ENCODE data around the gene OR2J2. TPM values are rescaled to one million over a fixed set of nuclear protein-coding genes. Genes with fewer than 3 reads are reported as not detected.

The OR2J2 gene
- total and polyA plus RNA-seq, 4 donors: not detected

DNA sequence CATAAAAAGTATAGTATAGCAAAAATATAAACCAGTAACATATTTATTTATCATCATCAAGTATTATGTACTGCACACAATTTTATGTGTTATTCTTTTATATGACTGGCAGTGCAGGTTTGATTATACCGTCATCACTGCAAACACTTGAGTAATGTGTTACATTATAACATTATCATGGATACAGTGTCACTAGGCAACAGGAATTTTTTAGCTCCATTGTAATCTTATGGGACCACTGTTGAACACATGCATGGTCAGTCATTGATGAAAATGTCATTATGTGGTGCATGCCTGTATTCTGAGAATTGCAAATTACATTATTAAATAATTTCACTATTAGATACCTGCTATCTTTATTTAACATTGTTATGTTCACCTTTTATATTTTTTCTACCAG lies 29.1 kb upstream of the OR2J2 start (continued):
- TF ChIP-seq, protein P1, sequence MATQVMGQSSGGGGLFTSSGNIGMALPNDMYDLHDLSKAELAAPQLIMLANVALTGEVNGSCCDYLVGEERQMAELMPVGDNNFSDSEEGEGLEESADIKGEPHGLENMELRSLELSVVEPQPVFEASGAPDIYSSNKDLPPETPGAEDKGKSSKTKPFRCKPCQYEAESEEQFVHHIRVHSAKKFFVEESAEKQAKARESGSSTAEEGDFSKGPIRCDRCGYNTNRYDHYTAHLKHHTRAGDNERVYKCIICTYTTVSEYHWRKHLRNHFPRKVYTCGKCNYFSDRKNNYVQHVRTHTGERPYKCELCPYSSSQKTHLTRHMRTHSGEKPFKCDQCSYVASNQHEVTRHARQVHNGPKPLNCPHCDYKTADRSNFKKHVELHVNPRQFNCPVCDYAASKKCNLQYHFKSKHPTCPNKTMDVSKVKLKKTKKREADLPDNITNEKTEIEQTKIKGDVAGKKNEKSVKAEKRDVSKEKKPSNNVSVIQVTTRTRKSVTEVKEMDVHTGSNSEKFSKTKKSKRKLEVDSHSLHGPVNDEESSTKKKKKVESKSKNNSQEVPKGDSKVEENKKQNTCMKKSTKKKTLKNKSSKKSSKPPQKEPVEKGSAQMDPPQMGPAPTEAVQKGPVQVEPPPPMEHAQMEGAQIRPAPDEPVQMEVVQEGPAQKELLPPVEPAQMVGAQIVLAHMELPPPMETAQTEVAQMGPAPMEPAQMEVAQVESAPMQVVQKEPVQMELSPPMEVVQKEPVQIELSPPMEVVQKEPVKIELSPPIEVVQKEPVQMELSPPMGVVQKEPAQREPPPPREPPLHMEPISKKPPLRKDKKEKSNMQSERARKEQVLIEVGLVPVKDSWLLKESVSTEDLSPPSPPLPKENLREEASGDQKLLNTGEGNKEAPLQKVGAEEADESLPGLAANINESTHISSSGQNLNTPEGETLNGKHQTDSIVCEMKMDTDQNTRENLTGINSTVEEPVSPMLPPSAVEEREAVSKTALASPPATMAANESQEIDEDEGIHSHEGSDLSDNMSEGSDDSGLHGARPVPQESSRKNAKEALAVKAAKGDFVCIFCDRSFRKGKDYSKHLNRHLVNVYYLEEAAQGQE (IDR thresholded peaks at IDR 0.05): no peak
- TF ChIP-seq RAD21 (IDR thresholded peaks at IDR 0.05): no peak

DNA sequence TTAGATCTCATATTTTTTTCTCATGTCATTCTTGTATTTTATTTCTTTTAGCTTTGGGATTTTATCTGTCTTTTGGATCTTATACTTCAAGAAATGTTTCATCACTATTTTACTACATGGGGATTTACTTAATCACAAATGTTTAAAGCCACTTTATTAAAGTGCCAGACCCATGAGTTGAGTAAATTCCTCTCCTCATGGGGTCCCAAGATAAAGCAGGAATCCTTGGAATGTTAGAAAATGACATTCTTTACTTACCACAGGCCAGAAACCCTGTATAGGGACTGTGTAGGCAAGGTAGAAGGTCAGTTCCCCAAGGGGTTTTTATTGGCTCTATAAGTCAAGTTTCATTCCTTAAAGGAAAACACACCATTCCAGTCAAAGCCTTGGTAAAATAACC lies 28.4 kb upstream of the OR2J2 start:
- TF ChIP-seq, protein P2, sequence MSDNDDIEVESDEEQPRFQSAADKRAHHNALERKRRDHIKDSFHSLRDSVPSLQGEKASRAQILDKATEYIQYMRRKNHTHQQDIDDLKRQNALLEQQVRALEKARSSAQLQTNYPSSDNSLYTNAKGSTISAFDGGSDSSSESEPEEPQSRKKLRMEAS (IDR thresholded peaks at IDR 0.05): no peak
- TF ChIP-seq JUND (IDR thresholded peaks at IDR 0.05): no peak
- TF ChIP-seq, protein P3, sequence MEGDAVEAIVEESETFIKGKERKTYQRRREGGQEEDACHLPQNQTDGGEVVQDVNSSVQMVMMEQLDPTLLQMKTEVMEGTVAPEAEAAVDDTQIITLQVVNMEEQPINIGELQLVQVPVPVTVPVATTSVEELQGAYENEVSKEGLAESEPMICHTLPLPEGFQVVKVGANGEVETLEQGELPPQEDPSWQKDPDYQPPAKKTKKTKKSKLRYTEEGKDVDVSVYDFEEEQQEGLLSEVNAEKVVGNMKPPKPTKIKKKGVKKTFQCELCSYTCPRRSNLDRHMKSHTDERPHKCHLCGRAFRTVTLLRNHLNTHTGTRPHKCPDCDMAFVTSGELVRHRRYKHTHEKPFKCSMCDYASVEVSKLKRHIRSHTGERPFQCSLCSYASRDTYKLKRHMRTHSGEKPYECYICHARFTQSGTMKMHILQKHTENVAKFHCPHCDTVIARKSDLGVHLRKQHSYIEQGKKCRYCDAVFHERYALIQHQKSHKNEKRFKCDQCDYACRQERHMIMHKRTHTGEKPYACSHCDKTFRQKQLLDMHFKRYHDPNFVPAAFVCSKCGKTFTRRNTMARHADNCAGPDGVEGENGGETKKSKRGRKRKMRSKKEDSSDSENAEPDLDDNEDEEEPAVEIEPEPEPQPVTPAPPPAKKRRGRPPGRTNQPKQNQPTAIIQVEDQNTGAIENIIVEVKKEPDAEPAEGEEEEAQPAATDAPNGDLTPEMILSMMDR (IDR thresholded peaks at IDR 0.05; ENCODE audit: low read depth, low read length, missing input control): no peak
- TF ChIP-seq NR2F2 (IDR thresholded peaks at IDR 0.05): no peak
- H3K4me3 ChIP-seq (ENCODE audit: low read depth in 1 of 3, low read length in 3 of 3): no peak overlapping the region
- no peaks in the 10 kb centered on the region for H3K36me3 ChIP-seq (ENCODE audit: control insufficient read depth in 4 of 4, insufficient read depth in 3 of 4, low read depth in 1 of 4, low read length in 3 of 4)

DNA sequence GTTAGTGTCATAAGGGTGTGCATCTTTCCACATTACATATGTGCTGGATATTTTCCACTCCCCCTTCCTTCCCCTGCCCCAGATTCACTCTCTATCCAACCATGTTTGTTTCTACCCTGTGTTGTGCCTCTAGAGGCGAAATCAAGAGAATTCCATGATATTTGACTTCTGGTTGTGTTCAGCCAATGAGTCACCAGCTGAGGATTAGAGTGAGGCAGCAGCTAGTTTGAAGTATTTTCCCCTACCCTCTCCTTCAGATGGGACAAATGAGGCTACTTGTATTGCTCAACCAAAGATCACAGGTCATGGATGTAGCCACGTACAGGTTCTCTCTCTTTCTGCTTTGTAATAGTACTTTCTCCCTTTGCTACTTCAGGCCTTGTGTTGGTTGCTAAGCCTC lies 24.5 kb upstream of the OR2J2 start:
- TF ChIP-seq JUND (IDR thresholded peaks at IDR 0.05) (no peak), RXRA (IDR thresholded peaks at IDR 0.05) (no peak), NR2F2 (IDR thresholded peaks at IDR 0.05) (no peak), YY1 (IDR thresholded peaks at IDR 0.05) (no peak), RAD21 (IDR thresholded peaks at IDR 0.05) (no peak)
- TF ChIP-seq, protein P3 (IDR thresholded peaks at IDR 0.05; ENCODE audit: low read depth, low read length, missing input control): no peak
- Histone ChIP-seq H3K9me3 (ENCODE audit: control insufficient read depth in 4 of 4, low read length in 3 of 4) (no peaks in the 10 kb centered on the region), H3K4me1 (ENCODE audit: control insufficient read depth in 4 of 4, insufficient read depth in 4 of 4, low read length in 3 of 4) (no peaks in the 10 kb centered on the region), H3K9ac (ENCODE audit: low read depth in 1 of 2, low read length in 2 of 2) (no peak overlapping the region), H3K4me3 (ENCODE audit: low read depth in 1 of 3, low read length in 3 of 3) (no peak overlapping the region), H3K36me3 (ENCODE audit: control insufficient read depth in 4 of 4, insufficient read depth in 3 of 4, low read depth in 1 of 4, low read length in 3 of 4) (no peaks in the 10 kb centered on the region), H3K27ac (ENCODE audit: low read depth in 1 of 2, low read length in 2 of 2) (no peak overlapping the region), H3K27me3 (ENCODE audit: control insufficient read depth in 4 of 4, insufficient read depth in 4 of 4, low read length in 3 of 4) (no peaks in the 10 kb centered on the region)
- WGBS: 59% methylated on average over 2 of the region's 2 CpGs
- DNase-seq (ENCODE audit: low spot score): no peak

More for the DNA sequence above, 28.4 kb upstream of the OR2J2 start:
- H3K9me3 ChIP-seq (ENCODE audit: control insufficient read depth in 4 of 4, low read length in 3 of 4): no peaks in the 10 kb centered on the region
- no peak overlapping the region for H3K9ac ChIP-seq (ENCODE audit: low read depth in 1 of 2, low read length in 2 of 2)
- no peak overlapping the region for H3K27ac ChIP-seq (ENCODE audit: low read depth in 1 of 2, low read length in 2 of 2)
- no peaks in the 10 kb centered on the region for H3K27me3 ChIP-seq (ENCODE audit: control insufficient read depth in 4 of 4, insufficient read depth in 4 of 4, low read length in 3 of 4)
- H3K4me1 ChIP-seq (ENCODE audit: control insufficient read depth in 4 of 4, insufficient read depth in 4 of 4, low read length in 3 of 4): no peaks in the 10 kb centered on the region
- DNase-seq (ENCODE audit: low spot score): no peak

Data from liver (tissue), 9 donors.